ENCODE measurements around the gene OR52N1.

OR52N1 gene

GRCh38 chr11:5809905-5810795 lies 19.1 kb upstream of the OR52N1 start:
- no peak for TF ChIP-seq CTCF (IDR thresholded peaks at IDR 0.05; ENCODE audit: low read depth, low read length, missing control alignments)
- DNase-seq (ENCODE audit: low read depth), result no peak
- H3K4me3 ChIP-seq (ENCODE audit: low read depth, low read length), result no peak overlapping the region

GRCh38 chr11:5809122-5809519 lies 18.1 kb upstream of the OR52N1 start:
- peak overlapping the region; percentile 70 for H3K4me3 ChIP-seq (ENCODE audit: low read depth, low read length)
- no peak for DNase-seq (ENCODE audit: low read depth)
- TF ChIP-seq CTCF (IDR thresholded peaks at IDR 0.05; ENCODE audit: low read depth, low read length, missing control alignments), result no peak

- TF ChIP-seq CTCF (IDR thresholded peaks at IDR 0.05; ENCODE audit: low read depth, low read length, missing control alignments), result peak; percentile 84
- H3K4me3 ChIP-seq (ENCODE audit: low read depth, low read length), result peak within 1 kb of the TSS; percentile 70
- DNase-seq (ENCODE audit: low read depth), result peak; percentile 39
These were observed 17.5 kb upstream of the OR52N1 start, which contains the start of gene OR52N2 for GRCh38 chr11:5808500-5809121. TSS of gene OR52N2 (plus strand) at chr11:5808924. CDS start at chr11:5820336, 11,412 bp downstream.

GRCh38 chr11:5807580-5807979 lies 16.5 kb upstream of the OR52N1 start:
- no peak for TF ChIP-seq CTCF (IDR thresholded peaks at IDR 0.05; ENCODE audit: low read depth, low read length, missing control alignments)
- DNase-seq (ENCODE audit: low read depth), result no peak
- H3K4me3 ChIP-seq (ENCODE audit: low read depth, low read length), result no peak overlapping the region

GRCh38 chr11:5803982-5804381 lies 12.9 kb upstream of the OR52N1 start:
- no peak for TF ChIP-seq CTCF (IDR thresholded peaks at IDR 0.05; ENCODE audit: low read depth, low read length, missing control alignments)
- DNase-seq (ENCODE audit: low read depth), result no peak
- H3K4me3 ChIP-seq (ENCODE audit: low read depth, low read length), result no peak overlapping the region

- DNase-seq (ENCODE audit: low read depth), result no peak
- no peak overlapping the region for H3K4me3 ChIP-seq (ENCODE audit: low read depth, low read length)
- no peak for TF ChIP-seq CTCF (IDR thresholded peaks at IDR 0.05; ENCODE audit: low read depth, low read length, missing control alignments)
These were observed 5.5 kb upstream of the OR52N1 start for GRCh38 chr11:5796541-5796940.

All from GM12864 (cell line).